Ascending aorta (tissue), 2 donors: ENCODE measurements around the gene CYP27C1. TPM values are rescaled to one million over a fixed set of nuclear protein-coding genes. Genes with fewer than 3 reads are reported as not detected.
"Not testable (repeated sequence)": the region's sequence is repeated elsewhere in the genome, so short reads cannot be mapped to it uniquely, and the experiment has no call there.

Experiments
- DNase-seq, 2 donors: peaks; one replicate each; pipeline ENCODE4 v3.0.0-alpha.2; 2019; ENCODE audit warnings: low spot score in 2 of 2
- H3K27ac ChIP-seq, 2 donors: fragments of 200-600 bp; sonication (generic); one replicate each; pipeline ENCODE4 v1.5.1; 2016 to 2017; ENCODE audit warnings: mild to moderate bottlenecking in 1 of 2
- H3K27me3 ChIP-seq: fragments of 200-600 bp; sonication (generic); one replicate; pipeline ENCODE4 v1.5.1; 2017
- H3K36me3 ChIP-seq, 2 donors: fragments of 200-600 bp; sonication (generic); one replicate each; pipeline ENCODE4 v1.5.1; 2016
- H3K4me1 ChIP-seq, 2 donors: fragments of 200-600 bp; sonication (generic); one replicate each; pipeline ENCODE4 v1.5.1; 2016 to 2017; ENCODE audit warnings: mild to moderate bottlenecking in 1 of 2
- H3K4me3 ChIP-seq, 2 donors: fragments of 200-600 bp; sonication (generic); one replicate each; pipeline ENCODE4 v1.5.1; 2016 to 2017; ENCODE audit warnings: mild to moderate bottlenecking in 1 of 2
- H3K9me3 ChIP-seq, 2 donors: fragments of 200-600 bp; sonication (generic); one replicate each; pipeline ENCODE4 v1.5.1; 2016
- intact Hi-C: fragments of 100-400 bp; cut with DNase I; formaldehyde crosslinking; loops from one replicate; pipeline ENCODE4 v1.15.1; 2023
- total RNA-seq: library from RNA; depleted of rRNA; stranded (reverse); fragments of >200 nt; gene quantifications from one replicate; pipeline ENCODE4 v1.1.0, GENCODE V29; 2016
- TF ChIP-seq, protein P1 (sequence below), 3 experiments: fragments of 200-600 bp in 2 of 3; fragments of 450-650 bp in 1 of 3; sonication (generic) in 2 of 3; IDR thresholded peaks; one replicate each; pipeline ENCODE4 v1.5.1; 2016 to 2019; ENCODE audit warnings: antibody characterized with exemption in 3 of 3, mild to moderate bottlenecking in 1 of 3, moderate library complexity in 1 of 3

CYP27C1 gene
- total RNA-seq, 1 donor from 2014 or later = not detected

DNA sequence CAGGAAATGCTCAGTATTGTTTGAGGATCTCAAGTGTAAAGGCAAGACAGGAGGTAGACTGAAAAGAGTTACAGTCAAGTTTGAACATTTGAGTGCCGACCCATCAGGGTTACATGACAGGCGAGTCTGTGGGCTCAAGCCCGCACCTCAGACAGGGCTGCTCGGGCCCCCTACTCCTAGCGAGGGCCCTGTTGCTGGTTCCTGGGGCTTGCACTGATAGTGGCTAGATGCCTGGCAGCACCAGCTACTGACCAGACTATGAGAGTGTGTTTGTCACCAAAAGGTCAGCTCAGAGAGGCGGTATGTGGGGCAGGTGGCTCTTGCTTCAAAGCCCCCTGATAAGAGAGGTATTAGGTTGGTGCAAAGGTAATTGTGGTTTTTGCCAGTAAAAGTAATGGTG is 35.6 kb upstream of the CYP27C1 start:
- Histone ChIP-seq H3K27me3 (no peaks in the 10 kb centered on the region), H3K4me1 (no peaks in the 10 kb centered on the region), H3K9me3 (no peaks in the 10 kb centered on the region), H3K27ac (no peak overlapping the region), H3K4me3 (no peak overlapping the region), H3K36me3 (peaks cover 35 to 44% of the 10 kb centered on the region in 2 donors)
- TF ChIP-seq, protein P1, sequence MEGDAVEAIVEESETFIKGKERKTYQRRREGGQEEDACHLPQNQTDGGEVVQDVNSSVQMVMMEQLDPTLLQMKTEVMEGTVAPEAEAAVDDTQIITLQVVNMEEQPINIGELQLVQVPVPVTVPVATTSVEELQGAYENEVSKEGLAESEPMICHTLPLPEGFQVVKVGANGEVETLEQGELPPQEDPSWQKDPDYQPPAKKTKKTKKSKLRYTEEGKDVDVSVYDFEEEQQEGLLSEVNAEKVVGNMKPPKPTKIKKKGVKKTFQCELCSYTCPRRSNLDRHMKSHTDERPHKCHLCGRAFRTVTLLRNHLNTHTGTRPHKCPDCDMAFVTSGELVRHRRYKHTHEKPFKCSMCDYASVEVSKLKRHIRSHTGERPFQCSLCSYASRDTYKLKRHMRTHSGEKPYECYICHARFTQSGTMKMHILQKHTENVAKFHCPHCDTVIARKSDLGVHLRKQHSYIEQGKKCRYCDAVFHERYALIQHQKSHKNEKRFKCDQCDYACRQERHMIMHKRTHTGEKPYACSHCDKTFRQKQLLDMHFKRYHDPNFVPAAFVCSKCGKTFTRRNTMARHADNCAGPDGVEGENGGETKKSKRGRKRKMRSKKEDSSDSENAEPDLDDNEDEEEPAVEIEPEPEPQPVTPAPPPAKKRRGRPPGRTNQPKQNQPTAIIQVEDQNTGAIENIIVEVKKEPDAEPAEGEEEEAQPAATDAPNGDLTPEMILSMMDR (IDR thresholded peaks at IDR 0.05) = no peak
- intact Hi-C loops = no loop called here
- no peak for DNase-seq

DNA sequence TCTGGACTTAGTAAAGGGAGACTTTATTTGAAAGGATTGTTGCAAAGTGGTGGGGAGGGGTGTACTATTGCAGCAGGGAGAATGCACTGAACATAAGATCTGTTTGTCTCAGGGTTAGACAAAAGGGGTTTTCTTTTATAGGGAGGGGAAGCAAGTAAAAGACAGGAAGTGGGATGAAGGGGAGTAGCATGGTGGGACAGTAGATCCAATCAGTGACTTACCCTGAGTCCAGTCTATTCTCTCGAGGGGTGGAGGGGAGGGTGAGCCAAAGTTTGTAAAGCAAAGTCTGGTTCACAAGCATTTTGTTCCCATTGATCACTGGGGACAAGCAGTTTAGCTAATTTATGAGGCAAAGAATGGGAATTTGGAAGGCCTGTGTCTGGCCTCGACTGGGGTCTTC is 35.0 kb upstream of the CYP27C1 start:
- intact Hi-C loops = no loop called here
- Histone ChIP-seq H3K36me3 (peaks cover 29 to 38% of the 10 kb centered on the region in 2 donors), H3K4me3 (no peak overlapping the region), H3K9me3 (no peaks in the 10 kb centered on the region), H3K4me1 (no peaks in the 10 kb centered on the region), H3K27me3 (no peaks in the 10 kb centered on the region), H3K27ac (no peak overlapping the region)
- no peak for DNase-seq
- TF ChIP-seq, protein P1 (IDR thresholded peaks at IDR 0.05) = no peak

DNA sequence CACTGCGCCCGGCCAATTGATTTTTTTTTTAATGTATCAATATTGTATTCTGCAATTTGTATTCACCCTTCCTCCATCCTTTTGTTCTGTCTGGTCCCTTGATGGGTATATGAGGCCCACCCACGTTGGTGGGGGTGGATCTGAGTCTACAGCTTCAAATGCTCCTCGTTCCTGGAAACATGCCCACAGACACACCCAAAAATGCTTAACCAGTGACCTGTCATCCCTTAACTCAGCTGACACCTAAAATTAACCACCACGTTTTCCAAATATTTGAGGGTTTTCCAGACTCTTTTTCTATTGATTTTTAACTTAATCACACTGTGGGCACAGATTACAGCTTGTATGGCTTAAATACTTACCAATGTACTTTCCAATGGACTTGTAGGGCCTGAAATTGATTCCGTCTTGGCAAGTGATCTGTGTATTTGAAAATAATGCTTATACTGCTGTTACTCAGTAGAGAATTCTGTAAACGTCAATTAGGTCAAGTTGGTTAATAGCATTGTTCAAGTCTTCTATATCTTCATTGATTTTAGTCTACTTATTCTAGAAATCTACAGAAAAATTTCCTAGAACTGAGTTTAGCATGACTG is 34.4 kb upstream of the CYP27C1 start:
- TF ChIP-seq, protein P1 (IDR thresholded peaks at IDR 0.05) = no peak
- no peak overlapping the region for H3K4me3 ChIP-seq
- peaks cover 22 to 31% of the 10 kb centered on the region in 2 donors for H3K36me3 ChIP-seq
- DNase-seq = no peak
- intact Hi-C loops = no loop called here
- no peaks in the 10 kb centered on the region for H3K27me3 ChIP-seq
- no peak overlapping the region for H3K27ac ChIP-seq
- no peaks in the 10 kb centered on the region for H3K4me1 ChIP-seq
- no peaks in the 10 kb centered on the region for H3K9me3 ChIP-seq

DNA sequence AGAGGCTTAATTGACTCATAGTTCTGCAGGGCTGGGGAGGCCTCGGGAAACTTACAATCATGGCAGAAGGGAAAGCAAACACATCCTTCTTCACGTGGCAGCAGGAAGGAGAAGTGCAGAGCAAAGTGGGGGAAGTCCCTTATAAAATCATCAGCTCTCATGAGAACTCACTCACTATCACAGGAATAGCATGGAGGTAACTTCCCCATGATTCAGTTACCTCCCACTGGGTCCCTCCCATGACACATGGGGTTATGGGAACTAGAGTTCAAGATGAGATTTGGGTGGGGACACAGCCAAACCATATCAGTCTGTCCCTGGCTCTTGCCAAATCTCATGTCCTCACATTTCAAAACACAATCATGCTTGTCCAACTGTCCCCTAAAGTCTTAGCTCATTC is 21.1 kb upstream of the CYP27C1 start:
- H3K27me3 ChIP-seq, DNase-seq, H3K27ac ChIP-seq, H3K9me3 ChIP-seq, H3K36me3 ChIP-seq, H3K4me3 ChIP-seq, H3K4me1 ChIP-seq, intact Hi-C loops: not testable (repeated sequence)

DNA sequence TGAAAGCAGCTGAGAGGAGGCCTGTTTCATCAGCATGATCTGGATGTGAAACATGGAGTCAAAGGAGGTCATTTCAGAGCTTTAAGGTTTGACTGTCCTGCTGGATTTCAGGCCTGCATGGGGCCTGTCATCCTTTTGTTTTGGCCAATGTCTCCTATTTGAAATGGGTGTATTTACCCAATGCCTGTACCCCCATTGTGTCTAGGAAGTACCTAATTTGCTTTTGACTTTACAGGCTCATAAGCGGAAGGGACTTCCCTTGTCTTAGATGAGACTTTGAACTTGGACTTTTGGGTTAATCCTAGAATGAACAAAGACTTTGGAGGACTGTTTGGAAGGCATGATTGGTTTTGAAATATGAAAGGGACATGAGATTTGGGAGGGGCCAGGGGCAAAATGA is 19.3 kb upstream of the CYP27C1 start:
- no peaks in the 10 kb centered on the region for H3K27me3 ChIP-seq
- H3K4me3 ChIP-seq = no peak overlapping the region
- no peak for DNase-seq
- intact Hi-C loops = no loop called here
- TF ChIP-seq, protein P1 (IDR thresholded peaks at IDR 0.05) = no peak
- H3K4me1 ChIP-seq = no peaks in the 10 kb centered on the region
- no peaks in the 10 kb centered on the region for H3K36me3 ChIP-seq
- H3K27ac ChIP-seq = no peak overlapping the region
- H3K9me3 ChIP-seq = no peaks in the 10 kb centered on the region

DNA sequence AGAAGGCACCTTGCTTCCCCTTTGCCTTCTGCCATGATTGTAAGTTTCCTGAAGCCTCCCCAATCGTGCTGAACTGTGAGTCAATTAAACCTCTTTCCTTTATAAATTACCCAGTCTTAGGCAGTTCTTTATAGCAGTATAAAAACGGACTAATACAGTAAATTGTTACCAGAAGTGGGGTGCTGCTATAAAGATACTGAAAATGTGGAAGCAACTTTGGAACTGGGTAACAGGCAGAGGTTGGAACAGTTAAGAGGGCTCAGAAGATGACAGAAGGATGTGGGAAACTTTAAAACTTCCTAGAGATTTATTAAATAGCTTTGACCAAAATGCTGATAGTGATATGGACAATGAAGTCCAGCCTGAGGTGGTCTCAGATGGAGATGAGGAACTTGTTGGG is 17.7 kb upstream of the CYP27C1 start:
- H3K4me3 ChIP-seq, H3K36me3 ChIP-seq, H3K27me3 ChIP-seq, H3K9me3 ChIP-seq, DNase-seq, H3K27ac ChIP-seq, H3K4me1 ChIP-seq, intact Hi-C loops: not testable (repeated sequence)
